GM19395 (cell line): ENCODE measurements around the gene POGZ.

Experiments used
- ATAC-seq: cut with Tn5 transposase; IDR thresholded peaks from one replicate; pipeline ENCODE4 v1.9.1; 2021; ENCODE audit warnings: mild to moderate bottlenecking, moderate library complexity; ENCODE audit not compliant: unreplicated experiment

The POGZ gene

GRCh38 chr1:151459331-151460046 lies at the start of gene POGZ:
Gene POGZ, minus strand, starts transcription at chr1:151459494. Its CDS starts 17,290 bp downstream, at chr1:151442204.
- ATAC-seq: peak; percentile 76

- ATAC-seq: no peak
Measured at GRCh38 chr1:151508833-151509232, 49.5 kb upstream of the POGZ start.

GRCh38 chr1:151504759-151505158 lies 45.5 kb upstream of the POGZ start:
- no peak for ATAC-seq

GRCh38 chr1:151504252-151504651 lies 45.0 kb upstream of the POGZ start:
- ATAC-seq: no peak

GRCh38 chr1:151502859-151503780 lies 43.8 kb upstream of the POGZ start:
- ATAC-seq: no peak

GRCh38 chr1:151502035-151502700 lies 42.9 kb upstream of the POGZ start:
- no peak for ATAC-seq

GRCh38 chr1:151501474-151501873 lies 42.2 kb upstream of the POGZ start:
- no peak for ATAC-seq

GRCh38 chr1:151499930-151500329 lies 40.6 kb upstream of the POGZ start:
- no peak for ATAC-seq

GRCh38 chr1:151499365-151499764 lies 40.1 kb upstream of the POGZ start:
- no peak for ATAC-seq

GRCh38 chr1:151495316-151495715 lies 36.0 kb upstream of the POGZ start:
- ATAC-seq: no peak

- ATAC-seq: no peak
Measured at GRCh38 chr1:151494741-151495281, 35.5 kb upstream of the POGZ start.

- no peak for ATAC-seq
Measured at GRCh38 chr1:151493042-151493441, 33.7 kb upstream of the POGZ start.

- no peak for ATAC-seq
Measured at GRCh38 chr1:151492120-151492519, 32.8 kb upstream of the POGZ start.

GRCh38 chr1:151491641-151492040 lies 32.3 kb upstream of the POGZ start:
- no peak for ATAC-seq

- ATAC-seq: no peak
Measured at GRCh38 chr1:151486557-151486956, 27.3 kb upstream of the POGZ start.

GRCh38 chr1:151485685-151486255 lies 26.5 kb upstream of the POGZ start:
- no peak for ATAC-seq

- ATAC-seq: no peak
Measured at GRCh38 chr1:151482017-151482416, 22.7 kb upstream of the POGZ start.

- ATAC-seq: no peak
Measured at GRCh38 chr1:151479462-151479861, 20.2 kb upstream of the POGZ start.

- ATAC-seq: no peak
Measured at GRCh38 chr1:151478923-151479322, 19.6 kb upstream of the POGZ start.

GRCh38 chr1:151478140-151478812 lies 19.0 kb upstream of the POGZ start:
- no peak for ATAC-seq
